ENCODE data around the gene VPS11.
A peak's percentile ranks its signal among the peaks of the same experiment; 100 is the strongest.
"Not testable (repeated sequence)": the region's sequence is repeated elsewhere in the genome, so short reads cannot be mapped to it uniquely, and the experiment has no call there.

The VPS11 gene

GRCh38 chr11:119095066-119095880, 27.7 kb downstream of the VPS11 start:
- Histone ChIP-seq H3K4me3 (ENCODE audit: low read length) (peak overlapping the region; percentile 91), H3K9ac (ENCODE audit: low read length) (peak overlapping the region; percentile 88), H3K4me1 (ENCODE audit: control insufficient read depth, insufficient read depth, low read length) (peaks cover 14% of the 10 kb centered on the region), H3K36me3 (ENCODE audit: control insufficient read depth, insufficient read depth, low read length, severe bottlenecking) (peaks cover 53% of the 10 kb centered on the region), H3K27me3 (replicated peaks; ENCODE audit: control insufficient read depth, insufficient read depth, low read length) (no peaks in the 10 kb centered on the region), H3K9me3 (ENCODE audit: control insufficient read depth, low read length) (no peaks in the 10 kb centered on the region)
- DNase-seq (ENCODE audit: low read depth) = peak; percentile 99

DNA sequence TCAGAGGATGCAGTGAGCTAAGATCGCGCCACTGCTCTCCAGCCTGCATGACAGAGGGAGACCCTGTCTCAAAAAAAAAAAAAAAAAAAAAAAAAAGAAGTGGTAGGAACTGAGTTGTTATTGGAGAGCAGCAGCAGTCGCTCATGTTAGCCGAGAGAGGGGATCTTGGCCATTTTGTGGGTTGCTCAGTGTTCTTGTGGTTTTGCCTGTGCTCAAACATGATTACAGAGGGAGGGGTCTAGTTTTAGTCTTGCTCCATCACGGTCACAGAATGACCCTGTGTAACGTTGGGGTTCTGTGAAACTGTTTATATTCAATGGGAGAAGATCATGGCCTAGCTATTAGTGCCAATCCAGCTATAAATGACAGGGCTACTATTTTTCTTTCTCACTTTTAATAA, 32.1 kb downstream of the VPS11 start:
- Histone ChIP-seq H3K4me3 (ENCODE audit: low read length) (no peak overlapping the region), H3K4me1 (ENCODE audit: control insufficient read depth, insufficient read depth, low read length) (peaks cover 13% of the 10 kb centered on the region), H3K9ac (ENCODE audit: low read length) (peak overlapping the region; percentile 91), H3K36me3 (ENCODE audit: control insufficient read depth, insufficient read depth, low read length, severe bottlenecking) (peaks cover 26% of the 10 kb centered on the region), H3K9me3 (ENCODE audit: control insufficient read depth, low read length) (no peaks in the 10 kb centered on the region), H3K27me3 (replicated peaks; ENCODE audit: control insufficient read depth, insufficient read depth, low read length) (no peaks in the 10 kb centered on the region)
- DNase-seq (ENCODE audit: low read depth) = no peak

DNA sequence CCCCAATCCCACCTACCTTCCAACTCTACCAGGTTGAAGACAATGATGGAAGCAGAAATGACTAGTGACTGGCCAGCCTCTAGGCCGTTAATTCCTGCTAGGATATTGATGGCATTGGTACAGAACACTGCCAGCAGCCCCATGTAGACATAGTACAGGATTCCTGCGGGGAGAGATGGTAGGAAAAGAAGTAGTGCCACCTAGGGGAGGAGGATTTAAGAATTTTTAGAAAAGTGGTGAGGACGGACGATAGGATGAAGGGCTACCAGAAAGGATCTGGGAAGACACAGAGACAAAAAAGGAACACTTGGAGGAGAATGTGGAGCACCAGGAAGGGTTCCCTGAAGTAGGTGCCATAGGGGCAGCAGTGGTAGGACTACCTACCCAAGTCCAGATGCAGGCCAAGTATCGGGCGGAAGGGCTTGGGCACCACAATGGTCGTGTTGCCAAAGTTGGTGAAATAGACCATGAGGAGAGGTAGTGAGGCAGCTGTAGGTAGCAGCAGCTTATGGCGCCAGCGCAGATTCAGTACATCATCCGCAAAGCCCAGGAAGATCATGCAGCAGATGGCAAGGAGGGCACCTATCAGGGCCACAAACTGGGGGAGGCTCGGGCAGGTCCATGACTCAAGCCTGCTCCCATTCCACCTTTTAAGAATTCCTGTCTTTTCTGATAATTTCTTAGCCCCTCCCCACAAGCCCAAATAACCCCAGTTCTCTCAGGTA, 32.8 kb downstream of the VPS11 start:
- H3K4me1 ChIP-seq (ENCODE audit: control insufficient read depth, insufficient read depth, low read length) = peaks cover 13% of the 10 kb centered on the region
- peaks cover 26% of the 10 kb centered on the region for H3K36me3 ChIP-seq (ENCODE audit: control insufficient read depth, insufficient read depth, low read length, severe bottlenecking)
- peak overlapping the region; percentile 91 for H3K9ac ChIP-seq (ENCODE audit: low read length)
- H3K9me3 ChIP-seq (ENCODE audit: control insufficient read depth, low read length) = no peaks in the 10 kb centered on the region
- H3K27me3 ChIP-seq (replicated peaks; ENCODE audit: control insufficient read depth, insufficient read depth, low read length) = no peaks in the 10 kb centered on the region
- H3K4me3 ChIP-seq (ENCODE audit: low read length) = peak overlapping the region; percentile 85
- DNase-seq (ENCODE audit: low read depth) = peak; percentile 60

GRCh38 chr11:119100994-119101758, 33.6 kb downstream of the VPS11 start:
- Histone ChIP-seq H3K9me3 (ENCODE audit: control insufficient read depth, low read length) (no peaks in the 10 kb centered on the region), H3K9ac (ENCODE audit: low read length) (peak overlapping the region; percentile 91), H3K4me3 (ENCODE audit: low read length) (peak overlapping the region; percentile 85), H3K4me1 (ENCODE audit: control insufficient read depth, insufficient read depth, low read length) (peaks cover 13% of the 10 kb centered on the region), H3K36me3 (ENCODE audit: control insufficient read depth, insufficient read depth, low read length, severe bottlenecking) (peaks cover 26% of the 10 kb centered on the region), H3K27me3 (replicated peaks; ENCODE audit: control insufficient read depth, insufficient read depth, low read length) (no peaks in the 10 kb centered on the region)
- DNase-seq (ENCODE audit: low read depth) = peak; percentile 13

GRCh38 chr11:119101759-119102423, 34.3 kb downstream of the VPS11 start, which contains the start of gene DPAGT1:
DPAGT1 (minus strand) TSS chr11:119101853; CDS start chr11:119101655, 198 bp downstream.
- Histone ChIP-seq H3K36me3 (ENCODE audit: control insufficient read depth, insufficient read depth, low read length, severe bottlenecking) (peaks cover 19% of the 10 kb centered on the region), H3K27me3 (replicated peaks; ENCODE audit: control insufficient read depth, insufficient read depth, low read length) (no peaks in the 10 kb centered on the region), H3K4me3 (ENCODE audit: low read length) (peak within 1 kb of the TSS; percentile 85), H3K9ac (ENCODE audit: low read length) (peak within 1 kb of the TSS; percentile 91), H3K4me1 (ENCODE audit: control insufficient read depth, insufficient read depth, low read length) (peaks cover 18% of the 10 kb centered on the region), H3K9me3 (ENCODE audit: control insufficient read depth, low read length) (no peaks in the 10 kb centered on the region)
- peak; percentile 97 for DNase-seq (ENCODE audit: low read depth)

- H3K9me3 ChIP-seq (ENCODE audit: control insufficient read depth, low read length); DNase-seq (ENCODE audit: low read depth); H3K36me3 ChIP-seq (ENCODE audit: control insufficient read depth, insufficient read depth, low read length, severe bottlenecking); H3K27me3 ChIP-seq (replicated peaks; ENCODE audit: control insufficient read depth, insufficient read depth, low read length): not testable (repeated sequence)
- peak overlapping the region; percentile 85 for H3K4me3 ChIP-seq (ENCODE audit: low read length)
- peak overlapping the region; percentile 91 for H3K9ac ChIP-seq (ENCODE audit: low read length)
- H3K4me1 ChIP-seq (ENCODE audit: control insufficient read depth, insufficient read depth, low read length) = peaks cover 22% of the 10 kb centered on the region
These were observed 35.6 kb downstream of the VPS11 start for GRCh38 chr11:119103161-119103664.

DNA sequence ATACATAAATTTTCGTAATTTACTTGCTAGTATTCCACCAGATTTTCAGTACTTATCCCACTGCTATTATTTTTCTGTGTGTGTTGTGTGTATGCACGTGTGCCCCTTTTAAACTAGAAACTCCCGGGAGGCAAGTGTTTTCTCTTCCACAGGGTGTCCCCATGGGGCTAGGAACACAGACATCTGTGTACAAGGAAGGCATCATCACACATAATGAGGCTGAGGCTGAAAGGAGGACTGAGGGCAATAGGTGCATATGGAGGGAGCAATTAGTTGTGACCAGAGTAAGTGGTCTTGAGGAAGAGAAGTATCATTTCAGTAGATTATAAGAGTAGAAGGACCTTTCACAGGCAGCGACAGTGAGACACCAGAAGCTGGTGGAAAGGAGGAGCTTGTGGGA, 36.2 kb downstream of the VPS11 start:
- no peaks in the 10 kb centered on the region for H3K9me3 ChIP-seq (ENCODE audit: control insufficient read depth, low read length)
- DNase-seq (ENCODE audit: low read depth) = no peak
- peaks cover 28% of the 10 kb centered on the region for H3K4me1 ChIP-seq (ENCODE audit: control insufficient read depth, insufficient read depth, low read length)
- peaks cover 1% of the 10 kb centered on the region for H3K36me3 ChIP-seq (ENCODE audit: control insufficient read depth, insufficient read depth, low read length, severe bottlenecking)
- no peaks in the 10 kb centered on the region for H3K27me3 ChIP-seq (replicated peaks; ENCODE audit: control insufficient read depth, insufficient read depth, low read length)
- no peak overlapping the region for H3K9ac ChIP-seq (ENCODE audit: low read length)
- no peak overlapping the region for H3K4me3 ChIP-seq (ENCODE audit: low read length)

GRCh38 chr11:119106564-119107537, 39.2 kb downstream of the VPS11 start, which contains the start of gene C2CD2L:
C2CD2L (plus strand) TSS chr11:119107344; CDS start chr11:119107742, 398 bp downstream.
- Histone ChIP-seq H3K36me3 (ENCODE audit: control insufficient read depth, insufficient read depth, low read length, severe bottlenecking) (peaks cover 13% of the 10 kb centered on the region), H3K4me3 (ENCODE audit: low read length) (peak within 1 kb of the TSS; percentile 91), H3K9ac (ENCODE audit: low read length) (peak within 1 kb of the TSS; percentile 91), H3K4me1 (ENCODE audit: control insufficient read depth, insufficient read depth, low read length) (peaks cover 22% of the 10 kb centered on the region), H3K9me3 (ENCODE audit: control insufficient read depth, low read length) (no peaks in the 10 kb centered on the region), H3K27me3 (replicated peaks; ENCODE audit: control insufficient read depth, insufficient read depth, low read length) (no peaks in the 10 kb centered on the region)
- peak; percentile 97 for DNase-seq (ENCODE audit: low read depth)

DNA sequence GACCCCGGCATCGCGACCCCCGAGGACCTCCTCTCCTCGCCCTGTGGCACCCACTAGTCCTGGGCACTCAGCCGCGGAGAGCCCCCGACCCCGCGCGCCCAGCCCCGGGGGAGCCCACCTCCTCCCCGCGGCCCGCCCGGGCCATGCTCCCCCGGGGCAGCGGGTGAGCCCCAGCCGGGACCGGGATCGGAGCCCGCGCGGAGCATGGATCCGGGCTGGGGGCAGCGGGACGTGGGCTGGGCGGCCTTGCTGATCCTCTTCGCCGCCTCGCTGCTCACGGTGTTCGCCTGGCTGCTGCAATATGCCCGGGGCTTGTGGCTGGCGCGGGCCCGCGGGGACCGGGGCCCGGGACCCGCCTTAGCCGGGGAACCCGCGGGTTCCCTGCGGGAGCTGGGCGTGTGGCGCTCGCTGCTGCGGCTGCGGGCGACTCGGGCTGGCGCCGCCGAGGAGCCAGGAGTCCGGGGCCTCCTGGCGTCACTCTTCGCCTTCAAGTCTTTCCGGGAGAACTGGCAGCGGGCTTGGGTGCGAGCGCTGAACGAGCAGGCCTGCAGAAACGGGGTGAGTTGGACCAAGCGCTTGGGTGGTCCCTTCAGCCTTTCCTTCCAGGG, 40.0 kb downstream of the VPS11 start:
- H3K9ac ChIP-seq (ENCODE audit: low read length) = peak overlapping the region; percentile 91
- peaks cover 22% of the 10 kb centered on the region for H3K4me1 ChIP-seq (ENCODE audit: control insufficient read depth, insufficient read depth, low read length)
- H3K4me3 ChIP-seq (ENCODE audit: low read length) = peak overlapping the region; percentile 91
- peak; percentile 52 for DNase-seq (ENCODE audit: low read depth)
- H3K9me3 ChIP-seq (ENCODE audit: control insufficient read depth, low read length) = no peaks in the 10 kb centered on the region
- H3K27me3 ChIP-seq (replicated peaks; ENCODE audit: control insufficient read depth, insufficient read depth, low read length) = no peaks in the 10 kb centered on the region
- peaks cover 19% of the 10 kb centered on the region for H3K36me3 ChIP-seq (ENCODE audit: control insufficient read depth, insufficient read depth, low read length, severe bottlenecking)

Data from adipocyte (in vitro differentiated cells).